Heart left ventricle (tissue), 16 donors: Measurements from ENCODE around the gene RBM27. TPM values are rescaled to one million over a fixed set of nuclear protein-coding genes. Genes with fewer than 3 reads are reported as not detected.
A peak's percentile ranks its signal among the peaks of the same experiment; 100 is the strongest.

ENCODE experiments used
- ATAC-seq, 4 donors: fragments of 200-7000 bp; cut with Tn5 transposase; one replicate each; pipeline ENCODE4 v1.9.1; 2020 to 2022; ENCODE audit warnings: moderate library complexity in 4 of 4, mild to moderate bottlenecking in 3 of 4, moderate number of reproducible peaks in 1 of 4
- DNase-seq, 5 donors: peaks; one replicate each; pipeline ENCODE4 v3.0.0-alpha.2; 2020
- H3K27ac ChIP-seq, 12 donors: fragments of 200-600 bp; sonication (generic) in 4 of 12; one replicate each; pipeline versions ENCODE4 v1.5.0 to v1.8.0; 2016 to 2022; ENCODE audit warnings: mild to moderate bottlenecking in 2 of 12
- H3K27me3 ChIP-seq, 9 donors: fragments of 200-600 bp; sonication (generic) in 2 of 9; one replicate each; pipeline versions ENCODE4 v1.5.1 to v1.8.0; 2016 to 2022; ENCODE audit warnings: mild to moderate bottlenecking in 3 of 9
- H3K36me3 ChIP-seq, 9 donors: fragments of 200-600 bp; sonication (generic) in 2 of 9; one replicate each; pipeline versions ENCODE4 v1.5.0 to v1.8.0; 2018 to 2022; ENCODE audit warnings: mild to moderate bottlenecking in 2 of 9
- H3K4me1 ChIP-seq, 12 donors: fragments of 200-600 bp; sonication (generic) in 4 of 12; one replicate each; pipeline versions ENCODE4 v1.5.0 to v1.8.0; 2016 to 2022; ENCODE audit warnings: mild to moderate bottlenecking in 3 of 12
- H3K4me3 ChIP-seq, 12 donors: fragments of 200-600 bp; sonication (generic) in 4 of 12; one replicate each; pipeline versions ENCODE4 v1.5.0 to v1.8.0; 2017 to 2022; ENCODE audit warnings: mild to moderate bottlenecking in 9 of 12, moderate library complexity in 4 of 12
- H3K9me3 ChIP-seq, 12 donors: fragments of 200-600 bp; sonication (generic) in 4 of 12; one replicate each; pipeline versions ENCODE4 v1.5.0 to v1.8.0; 2016 to 2022; ENCODE audit warnings: mild to moderate bottlenecking in 1 of 12
- POLR2A ChIP-seq, 2 donors: fragments of 450-650 bp; IDR thresholded peaks; one replicate each; pipeline ENCODE4 v1.6.1; 2017; ENCODE audit warnings: antibody characterized with exemption in 2 of 2, mild to moderate bottlenecking in 2 of 2, moderate library complexity in 2 of 2
- WGBS, 4 donors: extraction: QIAGEN DNeasy Blood & Tissue Kit in 2 of 4; methylation state at CpG; one replicate each; pipeline versions ENCODE4 v1.1.5 to v1.1.7; 2013 to 2018; 5-methylcytosine and 5-hydroxymethylcytosine counted together
- intact Hi-C, 10 donors: fragments of 100-400 bp; cut with DNase I; formaldehyde crosslinking; loops; one replicate each; pipeline versions ENCODE4 v1.11.1 to v1.14.2; 2022
- polyA plus RNA-seq, 2 donors: library from polyadenylated mRNA; stranded (reverse); fragments of 200-250 nt; gene quantifications; one replicate each; pipeline ENCODE4 v1.2.3, GENCODE V29; 2013
- total RNA-seq, 9 donors: library from RNA; depleted of rRNA in 2 of 9; stranded (reverse); fragments of >200 nt in 2 of 9; fragmentation: NEBNext Ultra II Directional in 3 of 9; extraction: Animal tissue kit (Norgen Biotek cat#: 25700) in 3 of 9; gene quantifications; one replicate each; pipeline versions ENCODE4 v1.1.0 to v1.2.4, GENCODE V29; 2016 to 2023
- TF ChIP-seq, protein P1 (sequence below), 12 donors: fragments of 200-600 bp; sonication (generic) in 4 of 12; IDR thresholded peaks; one replicate each; pipeline versions ENCODE4 v1.5.0 to v1.8.0; 2018 to 2022; ENCODE audit warnings: antibody characterized with exemption in 12 of 12, mild to moderate bottlenecking in 5 of 12
- donor health status: ischemic (EF 13 %, LVEDD 7.1; RV severe dilation, severe dysfunction).
- donor health status: healthy with polysubstance abuse.
- donor health status: DM: no; HTN: yes; CAD: no.
- donor health status: DM: no; HTN: no; CAD: no.
- donor health status: ischemic (EF 25% LVEDD 6.9; RV normal size, moderate dysfunction).
- donor health status: ischemic (EF 25% LVEDD 5.7; RV mildly dilated, moderate dysfunction).
- donor health status: healthy.
- donor health status: DM: yes; HTN: yes; CAD: no.
- donor health status: ischemic (EF 35%, LVEDD 5.7; RV mildly dilated, moderate dysfunction).
- donor health status: nonischemic (EF 11% LVEDD 7.7; RV severe dilation, severe dysfunction).
- donor health status: DM: yes; HTN: yes; CAD: no.
- donor health status: PGD.
- donor health status: ischemic (EF 29% LVEDD 5.4; RV normal size, mild dysfunction).
- donor health status: nonischemic (EF 23%, LVEDD 6.1; RV moderate dilation, normal function).

RBM27 gene
- total and polyA plus RNA-seq, 11 donors, result 5.9 to 23.6 (median 11.9) TPM

DNA sequence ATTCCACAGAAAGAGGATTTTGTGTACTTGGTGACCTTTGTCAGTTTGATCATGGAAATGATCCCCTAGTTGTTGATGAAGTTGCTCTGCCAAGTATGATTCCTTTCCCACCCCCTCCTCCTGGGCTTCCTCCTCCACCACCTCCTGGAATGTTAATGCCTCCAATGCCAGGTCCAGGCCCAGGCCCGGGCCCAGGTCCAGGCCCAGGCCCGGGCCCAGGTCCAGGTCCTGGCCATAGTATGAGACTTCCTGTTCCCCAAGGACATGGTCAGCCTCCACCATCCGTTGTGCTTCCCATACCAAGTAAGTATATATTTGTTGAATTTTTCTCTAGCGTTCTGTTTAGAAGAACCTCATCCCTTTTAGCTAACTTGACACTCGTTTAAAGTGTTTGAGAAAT is 30.0 kb downstream of the RBM27 start:
- TF ChIP-seq POLR2A (IDR thresholded peaks at IDR 0.05), result no peak
- TF ChIP-seq, protein P1, sequence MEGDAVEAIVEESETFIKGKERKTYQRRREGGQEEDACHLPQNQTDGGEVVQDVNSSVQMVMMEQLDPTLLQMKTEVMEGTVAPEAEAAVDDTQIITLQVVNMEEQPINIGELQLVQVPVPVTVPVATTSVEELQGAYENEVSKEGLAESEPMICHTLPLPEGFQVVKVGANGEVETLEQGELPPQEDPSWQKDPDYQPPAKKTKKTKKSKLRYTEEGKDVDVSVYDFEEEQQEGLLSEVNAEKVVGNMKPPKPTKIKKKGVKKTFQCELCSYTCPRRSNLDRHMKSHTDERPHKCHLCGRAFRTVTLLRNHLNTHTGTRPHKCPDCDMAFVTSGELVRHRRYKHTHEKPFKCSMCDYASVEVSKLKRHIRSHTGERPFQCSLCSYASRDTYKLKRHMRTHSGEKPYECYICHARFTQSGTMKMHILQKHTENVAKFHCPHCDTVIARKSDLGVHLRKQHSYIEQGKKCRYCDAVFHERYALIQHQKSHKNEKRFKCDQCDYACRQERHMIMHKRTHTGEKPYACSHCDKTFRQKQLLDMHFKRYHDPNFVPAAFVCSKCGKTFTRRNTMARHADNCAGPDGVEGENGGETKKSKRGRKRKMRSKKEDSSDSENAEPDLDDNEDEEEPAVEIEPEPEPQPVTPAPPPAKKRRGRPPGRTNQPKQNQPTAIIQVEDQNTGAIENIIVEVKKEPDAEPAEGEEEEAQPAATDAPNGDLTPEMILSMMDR (IDR thresholded peaks at IDR 0.05), result no peak
- WGBS, 4 donors, result 51 to 61% (median 57%) methylated on average over 5 of the region's 5 CpGs
- peak; percentile 94 to 98 (median 96) for ATAC-seq
- Histone ChIP-seq H3K4me3 (no peak overlapping the region), H3K36me3 (peaks cover 0 to 99% (median 95%) of the 10 kb centered on the region in 9 donors), H3K9me3 (no peaks in the 10 kb centered on the region), H3K4me1 (peaks cover 0 to 13% (median 6%) of the 10 kb centered on the region in 12 donors), H3K27ac (peak overlapping the region in 2 of 12 donors; percentile 15 to 20), H3K27me3 (no peaks in the 10 kb centered on the region)
- peak in 4 of 5 donors; percentile 15 to 47 (median 46) for DNase-seq
- intact Hi-C loops, result no loop called here

DNA sequence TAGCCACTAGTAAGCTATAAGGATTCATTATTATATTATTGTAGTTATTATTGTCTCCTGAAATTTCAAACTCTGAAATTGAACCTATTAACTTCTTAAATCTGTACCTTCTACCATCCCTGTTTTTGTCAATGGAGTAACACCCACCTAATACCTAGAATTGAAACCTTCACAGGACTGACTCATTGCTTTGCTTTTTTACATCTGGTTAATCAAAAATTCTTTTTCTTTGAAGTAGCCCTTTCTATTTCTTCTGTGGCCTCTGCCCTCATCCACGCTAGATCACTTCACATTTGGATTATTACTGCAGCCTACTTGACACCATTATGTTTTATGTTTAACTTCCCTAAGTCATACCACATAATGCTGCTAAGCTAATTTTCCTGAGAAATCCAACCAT is 35.6 kb downstream of the RBM27 start:
- Histone ChIP-seq H3K27ac (no peak overlapping the region), H3K36me3 (peaks cover 0 to 76% (median 60%) of the 10 kb centered on the region in 9 donors), H3K9me3 (no peaks in the 10 kb centered on the region), H3K27me3 (no peaks in the 10 kb centered on the region), H3K4me1 (peaks cover 0 to 21% (median 0%) of the 10 kb centered on the region in 12 donors), H3K4me3 (no peak overlapping the region)
- ATAC-seq, result no peak
- WGBS, 4 donors, result 38 to 100% (median 96%) methylated on average over 1 of the region's 1 CpG
- intact Hi-C loops, result no loop called here
- TF ChIP-seq POLR2A (IDR thresholded peaks at IDR 0.05), result no peak
- TF ChIP-seq, protein P1 (IDR thresholded peaks at IDR 0.05), result no peak
- no peak for DNase-seq

DNA sequence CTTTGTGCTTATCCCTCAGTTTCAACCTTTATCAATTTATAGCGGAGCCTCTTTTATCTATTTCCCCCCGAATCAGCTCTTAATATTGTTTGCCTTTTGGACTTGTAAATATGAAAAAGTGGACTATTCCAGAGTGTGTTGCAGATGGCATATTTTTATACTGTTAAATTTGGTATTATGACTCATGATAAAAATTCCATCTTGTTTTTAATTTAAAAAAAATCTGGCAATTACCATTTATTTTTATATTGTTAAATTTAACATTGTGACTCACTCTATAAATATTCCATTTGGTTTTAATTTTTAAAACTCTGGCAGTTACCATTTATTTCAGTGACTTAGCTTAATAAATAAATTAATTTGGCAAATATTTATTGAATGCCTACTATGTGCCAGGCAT is 37.5 kb downstream of the RBM27 start:
- H3K4me3 ChIP-seq, result no peak overlapping the region
- TF ChIP-seq POLR2A (IDR thresholded peaks at IDR 0.05), result no peak
- TF ChIP-seq, protein P1 (IDR thresholded peaks at IDR 0.05), result no peak
- WGBS, 4 donors, result 77 to 96% (median 80%) methylated on average over 2 of the region's 2 CpGs
- DNase-seq (no peak), ATAC-seq (no peak)
- H3K36me3 ChIP-seq, result peaks cover 0 to 70% (median 57%) of the 10 kb centered on the region in 9 donors
- no peaks in the 10 kb centered on the region for H3K27me3 ChIP-seq
- no peak overlapping the region for H3K27ac ChIP-seq
- intact Hi-C loops, result no loop called here
- peaks cover 0 to 21% (median 0%) of the 10 kb centered on the region in 12 donors for H3K4me1 ChIP-seq
- no peaks in the 10 kb centered on the region for H3K9me3 ChIP-seq

DNA sequence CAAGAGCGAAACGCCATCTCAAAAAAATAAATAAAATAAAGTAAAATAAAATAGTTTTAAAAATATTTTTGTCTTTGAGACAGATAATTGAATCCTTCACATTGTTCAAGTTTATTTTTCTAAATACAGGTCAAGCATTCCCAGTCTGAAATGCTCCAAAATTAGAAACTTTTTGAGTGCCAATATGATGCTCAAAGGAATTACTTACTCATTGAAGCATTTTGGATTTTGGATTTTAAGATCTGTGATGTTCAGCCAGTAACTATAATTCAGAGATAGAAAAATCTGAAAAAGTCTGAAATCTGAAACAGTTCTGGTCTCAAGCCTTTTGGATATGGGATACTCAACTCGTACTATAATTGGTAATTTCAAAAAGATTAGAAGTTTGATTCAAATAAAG is 39.8 kb downstream of the RBM27 start:
- WGBS, 4 donors, result 85 to 92% (median 89%) methylated on average over 3 of the region's 3 CpGs
- Histone ChIP-seq H3K4me1 (peaks cover 0 to 21% (median 0%) of the 10 kb centered on the region in 12 donors), H3K27ac (no peak overlapping the region), H3K9me3 (no peaks in the 10 kb centered on the region), H3K27me3 (no peaks in the 10 kb centered on the region), H3K4me3 (no peak overlapping the region), H3K36me3 (peaks cover 0 to 63% (median 39%) of the 10 kb centered on the region in 9 donors)
- no peak for TF ChIP-seq POLR2A (IDR thresholded peaks at IDR 0.05)
- TF ChIP-seq, protein P1 (IDR thresholded peaks at IDR 0.05), result no peak
- DNase-seq (no peak), ATAC-seq (no peak)
- intact Hi-C loops, result no loop called here
